ENCODE data around the gene ZNF423. TPM values are rescaled to one million over a fixed set of nuclear protein-coding genes. Genes with fewer than 3 reads are reported as not detected.

ZNF423 gene
- total RNA-seq, 1 donor from 2014 or later = 0.69 TPM

GRCh38 chr16:49587511-49587910 is 268.4 kb downstream of the ZNF423 start:
- TF ChIP-seq CTCF (conservative IDR thresholded peaks at IDR 0.05; ENCODE audit: low read depth, low read length) = no peak
- no peak for DNase-seq (ENCODE audit: low read depth)
- no peak overlapping the region for H3K4me3 ChIP-seq (ENCODE audit: low read depth, low read length)

- no peak overlapping the region for H3K4me3 ChIP-seq (ENCODE audit: low read depth, low read length)
- no peak for DNase-seq (ENCODE audit: low read depth)
- TF ChIP-seq CTCF (conservative IDR thresholded peaks at IDR 0.05; ENCODE audit: low read depth, low read length) = no peak
Measured at GRCh38 chr16:49586466-49587450, 269.2 kb downstream of the ZNF423 start.

- DNase-seq (ENCODE audit: low read depth) = no peak
- TF ChIP-seq CTCF (conservative IDR thresholded peaks at IDR 0.05; ENCODE audit: low read depth, low read length) = no peak
Measured at GRCh38 chr16:49585143-49585832, 270.6 kb downstream of the ZNF423 start.

GRCh38 chr16:49583911-49584310 is 272.0 kb downstream of the ZNF423 start:
- no peak for DNase-seq (ENCODE audit: low read depth)
- no peak overlapping the region for H3K4me3 ChIP-seq (ENCODE audit: low read depth, low read length)
- TF ChIP-seq CTCF (conservative IDR thresholded peaks at IDR 0.05; ENCODE audit: low read depth, low read length) = no peak

More at GRCh38 chr16:49585143-49585832, 270.6 kb downstream of the ZNF423 start:
- no peak overlapping the region for H3K4me3 ChIP-seq (ENCODE audit: low read depth, low read length)

- DNase-seq (ENCODE audit: low read depth) = no peak
- TF ChIP-seq CTCF (conservative IDR thresholded peaks at IDR 0.05; ENCODE audit: low read depth, low read length) = no peak
- H3K4me3 ChIP-seq (ENCODE audit: low read depth, low read length) = no peak overlapping the region
Measured at GRCh38 chr16:49581630-49582298, 274.1 kb downstream of the ZNF423 start.

- TF ChIP-seq CTCF (conservative IDR thresholded peaks at IDR 0.05; ENCODE audit: low read depth, low read length) = no peak
- DNase-seq (ENCODE audit: low read depth) = no peak
- peak overlapping the region; percentile 3 for H3K4me3 ChIP-seq (ENCODE audit: low read depth, low read length)
Measured at GRCh38 chr16:49580751-49581303, 275.1 kb downstream of the ZNF423 start.
